Suprapubic skin (tissue), 4 donors: ENCODE data around the gene DPEP3. TPM values are rescaled to one million over a fixed set of nuclear protein-coding genes. Genes with fewer than 3 reads are reported as not detected.

Experiments
- DNase-seq, 2 donors: peaks; one replicate each; pipeline ENCODE4 v3.0.0-alpha.2; 2019; ENCODE audit warnings: low spot score in 2 of 2
- H3K27ac ChIP-seq: fragments of 200-600 bp; sonication (generic); one replicate; pipeline ENCODE4 v1.5.1; 2019
- H3K27me3 ChIP-seq: fragments of 200-600 bp; sonication (generic); one replicate; pipeline ENCODE4 v1.5.1; 2019
- H3K36me3 ChIP-seq: fragments of 200-600 bp; sonication (generic); one replicate; pipeline ENCODE4 v1.5.1; 2019
- H3K4me1 ChIP-seq: fragments of 200-600 bp; sonication (generic); one replicate; pipeline ENCODE4 v1.5.1; 2019
- H3K4me3 ChIP-seq: fragments of 200-600 bp; sonication (generic); one replicate; pipeline ENCODE4 v1.5.1; 2019; ENCODE audit warnings: mild to moderate bottlenecking
- H3K9me3 ChIP-seq: fragments of 200-600 bp; sonication (generic); one replicate; pipeline ENCODE4 v1.5.1; 2019
- EP300 ChIP-seq: sonication (generic); formaldehyde crosslinking; IDR thresholded peaks from one replicate; pipeline ENCODE4 v1.6.1; 2017; ENCODE audit warnings: antibody characterized with exemption
- POLR2A ChIP-seq, 2 donors: fragments of 450-650 bp; IDR thresholded peaks; one replicate each; pipeline ENCODE4 v1.6.1; 2017; ENCODE audit warnings: antibody characterized with exemption in 2 of 2, mild to moderate bottlenecking in 2 of 2, moderate library complexity in 2 of 2
- POLR2AphosphoS5 ChIP-seq, 3 donors: sonication (generic); formaldehyde crosslinking; IDR thresholded peaks; one replicate each; pipeline ENCODE4 v1.6.1; 2017; ENCODE audit warnings: antibody characterized with exemption in 3 of 3
- WGBS: methylation state at CpG from one replicate; pipeline ENCODE4 v1.1.5; 2018; 5-methylcytosine and 5-hydroxymethylcytosine counted together
- total RNA-seq, 4 donors: library from RNA; depleted of rRNA; stranded (reverse); fragments of >200 nt; gene quantifications; one replicate each; pipeline ENCODE4 v1.1.0, GENCODE V29; 2016
- TF ChIP-seq, protein P1 (sequence below), 2 donors: fragments of 200-600 bp in 1 of 2; fragments of 450-650 bp in 1 of 2; sonication (generic) in 1 of 2; IDR thresholded peaks; one replicate each; pipeline ENCODE4 v1.5.1; 2016 to 2019; ENCODE audit warnings: antibody characterized with exemption in 2 of 2, mild to moderate bottlenecking in 1 of 2, moderate library complexity in 1 of 2

The DPEP3 gene
- total RNA-seq, 4 donors from 2014 or later = not detected

GRCh38 chr16:67989322-67990017 is 9.2 kb upstream of the DPEP3 start:
- no peaks in the 10 kb centered on the region for H3K9me3 ChIP-seq
- no peaks in the 10 kb centered on the region for H3K27me3 ChIP-seq
- WGBS = 91% methylated on average over 7 of the region's 8 CpGs
- no peaks in the 10 kb centered on the region for H3K36me3 ChIP-seq
- DNase-seq = no peak
- peaks cover 15% of the 10 kb centered on the region for H3K4me1 ChIP-seq
- H3K27ac ChIP-seq = no peak overlapping the region
- no peak overlapping the region for H3K4me3 ChIP-seq
- TF ChIP-seq EP300 (no peak), POLR2AphosphoS5 (IDR thresholded peaks at IDR 0.05) (no peak), POLR2A (IDR thresholded peaks at IDR 0.05) (no peak)
- TF ChIP-seq, protein P1, sequence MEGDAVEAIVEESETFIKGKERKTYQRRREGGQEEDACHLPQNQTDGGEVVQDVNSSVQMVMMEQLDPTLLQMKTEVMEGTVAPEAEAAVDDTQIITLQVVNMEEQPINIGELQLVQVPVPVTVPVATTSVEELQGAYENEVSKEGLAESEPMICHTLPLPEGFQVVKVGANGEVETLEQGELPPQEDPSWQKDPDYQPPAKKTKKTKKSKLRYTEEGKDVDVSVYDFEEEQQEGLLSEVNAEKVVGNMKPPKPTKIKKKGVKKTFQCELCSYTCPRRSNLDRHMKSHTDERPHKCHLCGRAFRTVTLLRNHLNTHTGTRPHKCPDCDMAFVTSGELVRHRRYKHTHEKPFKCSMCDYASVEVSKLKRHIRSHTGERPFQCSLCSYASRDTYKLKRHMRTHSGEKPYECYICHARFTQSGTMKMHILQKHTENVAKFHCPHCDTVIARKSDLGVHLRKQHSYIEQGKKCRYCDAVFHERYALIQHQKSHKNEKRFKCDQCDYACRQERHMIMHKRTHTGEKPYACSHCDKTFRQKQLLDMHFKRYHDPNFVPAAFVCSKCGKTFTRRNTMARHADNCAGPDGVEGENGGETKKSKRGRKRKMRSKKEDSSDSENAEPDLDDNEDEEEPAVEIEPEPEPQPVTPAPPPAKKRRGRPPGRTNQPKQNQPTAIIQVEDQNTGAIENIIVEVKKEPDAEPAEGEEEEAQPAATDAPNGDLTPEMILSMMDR (IDR thresholded peaks at IDR 0.05) = no peak

GRCh38 chr16:67988675-67989074 is 8.4 kb upstream of the DPEP3 start:
- DNase-seq = no peak
- Histone ChIP-seq H3K4me3 (no peak overlapping the region), H3K9me3 (no peaks in the 10 kb centered on the region), H3K27ac (no peak overlapping the region), H3K27me3 (no peaks in the 10 kb centered on the region), H3K36me3 (no peaks in the 10 kb centered on the region), H3K4me1 (peaks cover 11% of the 10 kb centered on the region)
- no peak for TF ChIP-seq EP300
- TF ChIP-seq, protein P1 (IDR thresholded peaks at IDR 0.05) = no peak
- TF ChIP-seq POLR2AphosphoS5 (IDR thresholded peaks at IDR 0.05) = no peak
- TF ChIP-seq POLR2A (IDR thresholded peaks at IDR 0.05) = no peak
- WGBS = 72% methylated on average over 3 of the region's 3 CpGs

- DNase-seq = no peak
- Histone ChIP-seq H3K27me3 (no peaks in the 10 kb centered on the region), H3K27ac (no peak overlapping the region), H3K4me1 (no peaks in the 10 kb centered on the region), H3K4me3 (no peak overlapping the region), H3K36me3 (no peaks in the 10 kb centered on the region), H3K9me3 (no peaks in the 10 kb centered on the region)
- TF ChIP-seq, protein P1 (IDR thresholded peaks at IDR 0.05) = no peak
- TF ChIP-seq POLR2AphosphoS5 (IDR thresholded peaks at IDR 0.05) = no peak
- TF ChIP-seq EP300 = no peak
- TF ChIP-seq POLR2A (IDR thresholded peaks at IDR 0.05) = no peak
- WGBS = 68% methylated on average over 11 of the region's 11 CpGs
Measured at GRCh38 chr16:67987460-67988160, 7.3 kb upstream of the DPEP3 start.

- TF ChIP-seq EP300 (no peak), POLR2AphosphoS5 (IDR thresholded peaks at IDR 0.05) (no peak), POLR2A (IDR thresholded peaks at IDR 0.05) (no peak)
- TF ChIP-seq, protein P1 (IDR thresholded peaks at IDR 0.05) = no peak
- Histone ChIP-seq H3K27ac (no peak overlapping the region), H3K36me3 (no peaks in the 10 kb centered on the region), H3K4me1 (no peaks in the 10 kb centered on the region), H3K4me3 (no peak overlapping the region), H3K9me3 (no peaks in the 10 kb centered on the region), H3K27me3 (no peaks in the 10 kb centered on the region)
- no peak for DNase-seq
- WGBS = 89% methylated on average over 5 of the region's 5 CpGs
Measured at GRCh38 chr16:67986949-67987348, 6.7 kb upstream of the DPEP3 start.

DNA sequence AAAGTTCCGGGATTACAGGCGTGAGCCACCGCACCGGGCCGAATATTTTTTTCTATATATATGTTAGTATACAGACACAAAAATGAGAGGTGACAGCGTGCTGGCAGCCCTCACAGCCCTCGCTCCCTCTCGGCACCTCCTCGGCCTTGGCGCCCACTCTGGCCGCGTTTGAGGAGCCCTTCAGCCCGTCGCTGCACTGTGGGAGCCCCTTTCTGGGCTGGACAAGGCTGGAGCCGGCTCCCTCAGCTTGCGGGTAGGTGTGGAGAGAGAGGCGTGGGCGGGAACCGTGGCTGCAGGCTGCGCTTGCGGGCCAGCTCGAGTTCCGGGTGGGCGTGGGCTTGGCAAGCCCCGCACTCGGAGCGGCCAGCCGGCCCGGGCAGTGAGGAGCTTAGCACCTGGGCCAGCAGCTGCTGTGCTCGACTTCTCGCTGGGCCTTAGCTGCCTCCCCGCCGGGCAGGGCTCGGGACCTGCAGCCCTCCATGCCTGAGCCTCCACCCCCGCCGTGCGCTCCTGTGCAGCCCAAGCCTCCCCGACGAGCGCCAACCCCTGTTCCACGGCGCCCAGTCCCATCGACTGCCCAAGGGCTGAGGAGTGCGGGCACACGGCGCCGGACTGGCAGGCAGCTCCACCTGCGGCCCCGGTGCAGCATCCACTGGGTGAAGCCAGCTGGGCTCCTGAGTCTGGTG is 1.9 kb upstream of the DPEP3 start:
- Histone ChIP-seq H3K36me3 (no peaks in the 10 kb centered on the region), H3K27ac (no peak overlapping the region), H3K4me3 (no peak overlapping the region), H3K9me3 (no peaks in the 10 kb centered on the region), H3K27me3 (peaks cover 6% of the 10 kb centered on the region), H3K4me1 (no peaks in the 10 kb centered on the region)
- WGBS = 95% methylated on average over 20 of the region's 49 CpGs
- DNase-seq = no peak
- TF ChIP-seq POLR2AphosphoS5 (IDR thresholded peaks at IDR 0.05) (no peak), EP300 (no peak)
